CD1c-positive myeloid dendritic cell (primary cell): ENCODE data around the gene MUC6.

Experiments used
- DNase-seq: peaks from one replicate; pipeline ENCODE4 v3.0.0-alpha.2; 2016; ENCODE audit errors: extremely low spot score

MUC6 gene

GRCh38 chr11:1051356-1052132, 15.0 kb upstream of the MUC6 start:
- no peak for DNase-seq

- DNase-seq, result peak; percentile 76
Measured at GRCh38 chr11:1050581-1051355, 14.2 kb upstream of the MUC6 start.

- no peak for DNase-seq
Measured at GRCh38 chr11:1049911-1050580, 13.5 kb upstream of the MUC6 start.

DNA sequence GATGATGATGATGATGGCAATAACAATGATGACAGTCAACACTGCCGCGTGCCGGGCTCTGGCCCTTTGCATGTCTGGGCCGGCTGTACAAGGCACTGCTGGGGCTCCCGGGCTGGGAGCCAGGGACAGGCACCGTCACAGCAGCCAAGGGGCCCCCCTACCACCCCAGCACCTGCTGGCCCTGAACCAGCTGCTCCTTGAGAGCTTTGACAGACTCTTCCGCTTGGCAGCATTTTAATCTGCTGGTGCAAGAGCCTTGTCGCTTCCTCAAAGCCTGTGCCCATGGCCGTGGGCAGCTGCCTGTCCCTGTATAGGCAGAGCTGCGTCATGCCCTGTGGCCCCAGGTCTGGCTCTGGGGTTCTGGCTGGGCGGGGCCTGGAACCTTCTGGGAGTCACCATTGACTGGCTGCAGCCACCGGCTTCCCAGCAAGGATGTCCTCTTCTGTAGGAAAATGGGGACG, 12.9 kb upstream of the MUC6 start:
- peak; percentile 76 for DNase-seq

- no peak for DNase-seq
Measured at GRCh38 chr11:1049071-1049405, 12.5 kb upstream of the MUC6 start.

DNA sequence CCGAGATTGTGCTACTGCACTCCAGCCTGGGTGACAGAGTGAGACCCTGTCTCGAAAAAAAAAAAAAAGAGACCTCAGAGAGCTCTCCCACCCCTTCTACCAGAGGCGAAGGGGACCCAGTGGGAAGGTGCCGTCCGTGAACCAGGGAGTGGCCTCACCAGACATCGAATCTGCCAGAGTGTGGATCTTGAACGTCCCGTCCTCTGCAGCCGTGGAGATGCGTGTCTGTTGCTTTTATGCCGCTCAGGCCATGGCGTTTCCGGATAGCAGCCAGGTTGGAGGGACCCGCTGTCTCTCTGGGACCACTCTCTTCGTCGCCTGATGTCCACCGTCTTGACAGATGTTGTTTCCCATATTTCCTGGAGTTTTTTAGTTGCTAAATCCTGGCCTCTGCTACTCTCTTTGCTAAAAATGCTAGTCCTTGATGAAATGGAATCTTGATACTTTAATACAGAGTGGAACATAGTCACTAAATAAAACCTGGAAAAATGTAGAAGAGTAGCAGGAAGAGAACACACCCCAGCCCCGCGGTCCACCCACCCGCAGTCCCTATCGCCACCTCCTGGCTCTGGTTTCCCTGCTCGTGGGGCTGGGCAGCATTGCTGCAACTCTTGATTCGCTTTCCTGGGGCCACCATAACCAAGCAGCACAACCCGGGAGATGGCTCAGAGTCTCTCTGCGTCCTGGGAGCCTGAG, 12.0 kb upstream of the MUC6 start:
- no peak for DNase-seq

- no peak for DNase-seq
Measured at GRCh38 chr11:1047595-1048156, 11.2 kb upstream of the MUC6 start.

DNA sequence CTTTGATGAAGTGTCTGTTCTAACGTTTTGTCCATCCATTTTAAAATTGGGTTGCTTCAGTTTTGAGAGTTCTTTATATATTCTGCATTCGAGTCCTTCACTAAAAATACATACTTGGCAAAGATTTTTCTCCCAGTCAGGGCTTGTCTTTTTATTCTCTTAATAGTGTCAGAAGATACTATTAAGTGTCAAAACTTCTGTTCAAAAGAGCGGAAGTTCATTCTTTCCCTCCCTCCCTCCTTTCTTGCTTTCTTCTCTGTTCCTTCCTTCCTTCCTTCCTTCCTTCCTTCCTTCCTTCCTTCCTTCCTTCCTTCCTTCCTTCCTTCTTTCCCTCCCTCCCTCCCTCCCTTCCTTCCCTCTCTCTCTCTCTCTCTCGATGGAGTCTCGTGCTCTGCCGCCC, 7.6 kb upstream of the MUC6 start:
- no peak for DNase-seq

- no peak for DNase-seq
Measured at GRCh38 chr11:1043563-1044096, 7.1 kb upstream of the MUC6 start.

DNA sequence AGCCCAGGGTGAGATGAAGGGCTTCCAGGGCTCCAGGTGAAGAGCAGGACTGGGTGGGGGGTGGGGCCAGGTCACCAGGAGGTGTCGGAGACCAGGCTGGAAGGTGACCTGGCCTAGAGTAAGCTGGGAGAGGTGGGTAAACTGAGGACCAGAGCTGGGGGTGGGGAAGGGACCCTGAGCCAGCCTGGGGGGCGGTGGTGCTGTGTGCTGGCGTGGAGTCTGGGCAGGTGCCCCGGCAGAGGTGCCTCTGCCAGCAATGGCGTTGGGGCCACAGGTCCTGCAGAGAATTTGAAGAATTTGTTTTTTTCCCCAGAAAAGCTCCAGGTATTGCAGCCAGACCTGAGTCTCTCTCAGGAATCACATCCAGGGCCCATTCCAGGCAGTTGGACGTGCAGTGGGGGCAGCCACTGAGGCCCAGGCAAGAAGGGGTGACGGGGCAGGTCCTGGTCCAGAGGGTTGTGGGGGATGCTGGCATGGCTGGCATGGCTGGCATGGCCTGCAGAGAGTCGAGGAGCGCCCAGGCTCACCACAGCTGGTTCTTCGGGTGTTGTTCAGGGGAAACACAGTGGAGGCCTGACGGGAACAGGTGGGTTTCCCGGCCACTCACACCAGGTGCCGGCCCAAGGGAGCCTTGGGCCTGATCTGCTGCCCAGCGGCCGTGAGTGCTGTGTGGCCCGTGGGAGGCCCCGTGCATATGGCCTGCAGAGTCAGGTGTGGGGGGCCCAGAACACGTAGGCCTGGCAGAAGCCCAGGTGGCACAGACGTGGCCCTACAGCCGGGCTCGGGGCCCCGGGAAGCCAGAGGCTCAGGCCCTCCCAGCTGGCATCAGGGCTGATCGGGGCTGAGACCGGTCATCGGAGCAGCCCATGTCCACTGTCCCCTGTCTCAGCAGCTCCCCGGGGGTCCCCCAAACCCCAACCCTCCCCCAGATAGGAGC, 6.4 kb upstream of the MUC6 start:
- DNase-seq, result no peak

- no peak for DNase-seq
Measured at GRCh38 chr11:1041936-1042608, 5.6 kb upstream of the MUC6 start.

- no peak for DNase-seq
Measured at GRCh38 chr11:1041471-1041870, 5.0 kb upstream of the MUC6 start.

DNA sequence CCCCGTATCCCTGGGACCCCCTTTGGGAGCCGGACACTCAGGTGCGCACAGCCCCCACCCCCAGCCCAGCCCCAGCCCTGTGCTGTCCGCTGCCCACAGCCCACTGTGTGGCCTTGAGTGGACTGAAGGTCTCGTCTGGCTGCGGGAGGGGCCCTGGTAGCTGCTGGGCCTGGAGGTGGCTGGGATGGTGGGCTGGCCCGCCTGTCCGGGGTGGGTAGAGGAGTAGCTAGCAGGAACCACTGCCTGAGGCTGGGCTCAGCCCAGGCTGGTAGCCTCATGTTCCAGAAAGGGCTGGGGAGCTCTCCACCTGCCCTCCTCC, 4.6 kb upstream of the MUC6 start:
- DNase-seq, result no peak

GRCh38 chr11:1040428-1041148, 4.1 kb upstream of the MUC6 start:
- no peak for DNase-seq

- DNase-seq, result no peak
Measured at GRCh38 chr11:1039481-1040427, 3.2 kb upstream of the MUC6 start.

DNA sequence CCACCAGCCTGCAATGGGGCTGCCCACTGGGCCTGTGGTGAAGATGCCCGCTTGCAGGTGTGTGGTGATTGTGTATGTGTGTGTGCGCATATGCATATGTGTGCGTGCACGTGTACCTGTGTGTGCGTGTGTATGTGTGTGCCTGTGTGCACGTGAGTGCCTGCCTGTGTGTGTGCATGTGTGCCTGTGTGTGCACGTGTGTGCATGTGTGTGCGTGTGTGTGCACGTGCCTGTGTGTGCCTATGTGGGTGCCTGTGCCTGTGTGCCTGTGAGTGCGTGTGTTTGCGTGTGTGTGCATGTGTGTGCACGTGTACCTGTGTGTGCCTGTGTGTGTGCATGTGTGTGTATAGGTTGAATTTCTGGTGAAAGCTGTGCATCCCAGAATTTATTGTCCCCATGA, 2.4 kb upstream of the MUC6 start:
- no peak for DNase-seq

DNA sequence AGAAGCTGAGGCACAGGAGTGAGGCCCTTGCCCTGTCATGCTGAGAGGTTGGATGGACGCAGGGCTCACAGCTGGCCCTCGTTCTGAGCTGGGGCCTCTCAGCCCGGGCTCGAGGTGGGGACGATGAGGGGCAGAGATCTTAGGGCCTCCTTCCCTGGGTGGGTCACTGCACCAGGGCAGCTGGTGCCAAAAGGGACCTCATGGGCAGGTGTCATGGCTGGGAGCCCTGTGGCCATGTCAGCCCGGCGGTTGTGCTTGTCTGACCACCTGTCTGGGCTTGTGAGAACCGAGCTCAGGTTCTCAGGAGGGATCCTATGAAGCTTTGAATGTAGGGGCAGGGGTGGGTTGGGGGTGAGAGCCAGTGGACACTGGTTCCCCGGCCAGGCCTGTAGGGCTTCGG, 1.8 kb upstream of the MUC6 start:
- DNase-seq, result no peak

DNA sequence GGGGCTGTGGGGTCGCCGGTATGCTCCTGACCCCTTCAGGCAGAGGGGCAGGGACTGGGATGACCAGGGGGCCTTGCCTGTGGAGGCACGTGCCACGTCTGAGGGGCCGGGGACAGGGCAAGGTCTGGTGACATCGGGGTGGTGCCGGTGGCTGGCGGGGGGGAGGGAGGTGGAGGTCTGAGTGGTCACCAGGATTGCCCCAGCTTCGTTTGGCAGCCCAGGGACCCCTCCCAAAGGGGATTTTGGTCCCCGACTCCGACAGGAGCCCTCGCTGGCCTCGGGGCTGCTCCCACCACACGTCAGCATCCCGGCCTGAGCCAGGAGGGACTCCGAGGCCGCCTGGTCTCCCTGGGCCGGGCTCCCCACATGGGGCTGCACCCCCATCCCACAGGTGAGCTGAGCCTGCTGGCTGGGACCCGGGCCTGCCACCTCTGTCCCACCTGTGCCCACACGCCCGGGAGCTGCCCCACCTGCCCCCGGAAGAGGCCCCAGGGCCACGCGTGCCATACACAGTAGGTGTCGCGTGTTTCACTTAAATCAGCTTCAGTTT, 1.1 kb upstream of the MUC6 start:
- no peak for DNase-seq
